ENCODE results near the gene BLOC1S5. TPM values are rescaled to one million over a fixed set of nuclear protein-coding genes. Genes with fewer than 3 reads are reported as not detected.

BLOC1S5 gene
- total and polyA plus RNA-seq, 2 of the 13 experiments (the other 11 are each of a cell fraction or from before 2014, with no cell fraction given): 10.5 to 41.5 TPM

DNA sequence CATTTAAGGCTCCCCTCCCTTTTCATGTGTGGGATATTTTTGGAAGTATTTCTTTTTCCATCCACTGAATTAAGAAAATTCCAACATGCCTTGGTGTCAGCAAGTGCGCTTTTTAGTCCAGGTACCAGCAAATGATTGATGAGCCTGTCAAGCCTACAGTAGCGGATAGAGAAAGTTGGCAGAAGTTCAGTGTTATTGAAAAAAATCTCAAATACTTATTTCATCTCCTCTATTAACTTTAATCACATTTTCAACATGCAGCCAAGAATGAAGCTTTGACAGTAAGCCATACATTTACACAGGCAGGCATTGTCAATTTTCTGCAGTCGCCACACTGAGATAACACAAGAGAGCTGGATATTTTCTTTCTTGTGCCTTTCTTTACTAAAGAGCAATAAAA lies 50.4 kb downstream of the BLOC1S5 start:
- H3K79me2 ChIP-seq (ENCODE audit: insufficient read depth, low read length): no peaks in the 10 kb centered on the region
- ATAC-seq: no peak
- H3K4me3 ChIP-seq (replicated peaks in 1 of 3; ENCODE audit: insufficient read depth in 1 of 3, low read depth in 2 of 3, low read length in 3 of 3): no peak overlapping the region
- ChIA-PET CTCF (ENCODE audit: low intra/inter-chr PET ratio, low total read pairs) (no interaction called here), POLR2A (no interaction called here)
- BruUV-seq (replicated peaks): no TSS peak
- intact Hi-C loops (cut with micrococcal nuclease; ENCODE audit: unreplicated experiment) (no loop called here), in situ Hi-C loops (cut with HindIII; ENCODE audit: extremely low pct_ligation_motif_present, low pct_unique_long_range_greater_than_20kb) (no loop called here)
- FAIRE-seq: no peak
- H3K27me3 ChIP-seq (ENCODE audit: control insufficient read depth in 1 of 2, insufficient read depth in 2 of 2, low read length in 2 of 2): no peaks in the 10 kb centered on the region
- no peak overlapping the region for H3K4me2 ChIP-seq (ENCODE audit: low read depth, low read length)
- H3K4me1 ChIP-seq (ENCODE audit: insufficient read depth, low read length): no peaks in the 10 kb centered on the region
- no peak for DNase-seq (ENCODE audit: low spot score)
- no peaks in the 10 kb centered on the region; the same call in 1 of the 2 replicates for H4K20me1 ChIP-seq (ENCODE audit: insufficient read depth, low read length)
- no peaks in the 10 kb centered on the region for H3K9me3 ChIP-seq (ENCODE audit: low read length)
- peaks cover 8 to 21% of the 10 kb centered on the region in 2 experiments for H3K36me3 ChIP-seq (replicated peaks in 1 of 2; ENCODE audit: control insufficient read depth in 1 of 2, insufficient read depth in 2 of 2, low read length in 2 of 2)
- H3K9ac ChIP-seq (ENCODE audit: insufficient read depth, low read depth, low read length): no peak overlapping the region
- no peak overlapping the region for H3K27ac ChIP-seq (ENCODE audit: extremely low read length, insufficient read depth, low read length)
- H2AFZ ChIP-seq (ENCODE audit: low read length): no peak overlapping the region
- no peak for TF ChIP-seq CC2D1A (CRISPR knock-in tag; IDR thresholded peaks at IDR 0.05)
- TF ChIP-seq ZNF670 (CRISPR knock-in tag; IDR thresholded peaks at IDR 0.05; ENCODE audit: borderline replicate concordance): no peak
- TF ChIP-seq FOXA3 (CRISPR knock-in tag; IDR thresholded peaks at IDR 0.05): no peak
- TF ChIP-seq, protein P1, sequence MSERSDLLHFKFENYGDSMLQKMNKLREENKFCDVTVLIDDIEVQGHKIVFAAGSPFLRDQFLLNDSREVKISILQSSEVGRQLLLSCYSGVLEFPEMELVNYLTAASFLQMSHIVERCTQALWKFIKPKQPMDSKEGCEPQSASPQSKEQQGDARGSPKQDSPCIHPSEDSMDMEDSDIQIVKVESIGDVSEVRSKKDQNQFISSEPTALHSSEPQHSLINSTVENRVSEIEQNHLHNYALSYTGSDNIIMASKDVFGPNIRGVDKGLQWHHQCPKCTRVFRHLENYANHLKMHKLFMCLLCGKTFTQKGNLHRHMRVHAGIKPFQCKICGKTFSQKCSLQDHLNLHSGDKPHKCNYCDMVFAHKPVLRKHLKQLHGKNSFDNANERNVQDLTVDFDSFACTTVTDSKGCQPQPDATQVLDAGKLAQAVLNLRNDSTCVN (CRISPR knock-in tag; IDR thresholded peaks at IDR 0.05; ENCODE audit: borderline replicate concordance): no peak
- TF ChIP-seq, protein P2, sequence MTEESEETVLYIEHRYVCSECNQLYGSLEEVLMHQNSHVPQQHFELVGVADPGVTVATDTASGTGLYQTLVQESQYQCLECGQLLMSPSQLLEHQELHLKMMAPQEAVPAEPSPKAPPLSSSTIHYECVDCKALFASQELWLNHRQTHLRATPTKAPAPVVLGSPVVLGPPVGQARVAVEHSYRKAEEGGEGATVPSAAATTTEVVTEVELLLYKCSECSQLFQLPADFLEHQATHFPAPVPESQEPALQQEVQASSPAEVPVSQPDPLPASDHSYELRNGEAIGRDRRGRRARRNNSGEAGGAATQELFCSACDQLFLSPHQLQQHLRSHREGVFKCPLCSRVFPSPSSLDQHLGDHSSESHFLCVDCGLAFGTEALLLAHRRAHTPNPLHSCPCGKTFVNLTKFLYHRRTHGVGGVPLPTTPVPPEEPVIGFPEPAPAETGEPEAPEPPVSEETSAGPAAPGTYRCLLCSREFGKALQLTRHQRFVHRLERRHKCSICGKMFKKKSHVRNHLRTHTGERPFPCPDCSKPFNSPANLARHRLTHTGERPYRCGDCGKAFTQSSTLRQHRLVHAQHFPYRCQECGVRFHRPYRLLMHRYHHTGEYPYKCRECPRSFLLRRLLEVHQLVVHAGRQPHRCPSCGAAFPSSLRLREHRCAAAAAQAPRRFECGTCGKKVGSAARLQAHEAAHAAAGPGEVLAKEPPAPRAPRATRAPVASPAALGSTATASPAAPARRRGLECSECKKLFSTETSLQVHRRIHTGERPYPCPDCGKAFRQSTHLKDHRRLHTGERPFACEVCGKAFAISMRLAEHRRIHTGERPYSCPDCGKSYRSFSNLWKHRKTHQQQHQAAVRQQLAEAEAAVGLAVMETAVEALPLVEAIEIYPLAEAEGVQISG (CRISPR knock-in tag; IDR thresholded peaks at IDR 0.05): no peak
- no peak for TF ChIP-seq ZNF792 (CRISPR knock-in tag; IDR thresholded peaks at IDR 0.05)
- no peak for TF ChIP-seq ZNF724P (CRISPR knock-in tag; IDR thresholded peaks at IDR 0.05; ENCODE audit: borderline replicate concordance)
- TF ChIP-seq AGO1 (IDR thresholded peaks at IDR 0.05; ENCODE audit: low read depth, low read length, poor library complexity, severe bottlenecking): no peak
- no peak for TF ChIP-seq ZNF703 (CRISPR knock-in tag; IDR thresholded peaks at IDR 0.05; ENCODE audit: borderline replicate concordance)
- WGBS (ENCODE audit: low lambda C conversion rate): 97% methylated on average over 3 of the region's 3 CpGs
